ENCODE results near the gene NCMAP. TPM values are rescaled to one million over a fixed set of nuclear protein-coding genes. Genes with fewer than 3 reads are reported as not detected.

Gene NCMAP
- total and polyA plus RNA-seq, 2 of the 4 experiments (the other 2 are of a cell fraction): not detected

DNA sequence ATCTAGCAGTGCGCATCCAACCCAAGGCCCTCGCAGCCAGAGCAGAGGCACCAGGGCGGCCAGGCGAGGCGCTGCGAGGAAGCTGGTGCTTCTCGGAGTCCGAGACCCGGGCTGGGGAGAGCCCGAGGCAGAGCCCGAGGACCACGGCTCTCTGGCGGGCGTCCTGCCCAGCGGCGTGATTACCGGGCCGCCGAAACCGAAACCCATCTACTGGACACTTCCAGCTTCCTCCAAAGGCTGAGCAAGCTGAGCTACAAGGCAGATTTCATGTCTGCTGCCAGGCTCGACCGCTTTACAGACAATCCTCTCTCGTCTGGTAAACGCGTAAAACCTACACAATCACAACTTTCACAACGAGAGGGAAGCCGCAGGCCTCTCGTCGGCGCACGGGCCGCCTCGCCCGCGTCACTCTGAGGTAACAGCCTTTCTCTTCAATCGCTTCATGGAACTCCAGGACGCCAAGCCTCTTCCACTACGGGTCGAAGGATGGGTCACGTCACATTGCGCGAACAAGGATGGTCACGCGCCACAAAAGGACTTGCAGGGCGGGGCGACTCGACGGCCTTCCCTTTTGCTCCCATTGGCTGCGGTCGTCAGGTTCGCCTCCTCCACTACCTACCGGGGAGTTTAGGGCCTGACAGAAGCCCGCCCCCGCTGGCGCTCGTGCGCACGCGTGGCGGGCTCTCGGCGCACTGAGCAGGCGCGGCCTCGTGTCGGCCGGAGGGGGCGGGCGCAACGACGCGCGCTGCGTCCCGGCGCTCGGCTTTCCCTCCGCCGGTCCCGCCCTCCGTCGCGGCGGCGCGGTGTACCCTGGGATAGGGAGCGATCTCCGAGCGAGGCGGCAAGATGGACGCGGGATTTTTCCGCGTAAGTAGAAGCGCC lies 86.8 kb downstream of the NCMAP start, which contains the start of gene SRRM1 (continued):
- TF ChIP-seq, protein P1, sequence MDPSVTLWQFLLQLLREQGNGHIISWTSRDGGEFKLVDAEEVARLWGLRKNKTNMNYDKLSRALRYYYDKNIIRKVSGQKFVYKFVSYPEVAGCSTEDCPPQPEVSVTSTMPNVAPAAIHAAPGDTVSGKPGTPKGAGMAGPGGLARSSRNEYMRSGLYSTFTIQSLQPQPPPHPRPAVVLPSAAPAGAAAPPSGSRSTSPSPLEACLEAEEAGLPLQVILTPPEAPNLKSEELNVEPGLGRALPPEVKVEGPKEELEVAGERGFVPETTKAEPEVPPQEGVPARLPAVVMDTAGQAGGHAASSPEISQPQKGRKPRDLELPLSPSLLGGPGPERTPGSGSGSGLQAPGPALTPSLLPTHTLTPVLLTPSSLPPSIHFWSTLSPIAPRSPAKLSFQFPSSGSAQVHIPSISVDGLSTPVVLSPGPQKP (IDR thresholded peaks at IDR 0.05; ENCODE audit: borderline replicate concordance, low read depth, low read length): no peak
- TF ChIP-seq CEBPB (IDR thresholded peaks at IDR 0.05; ENCODE audit: low read depth, low read length): peak; percentile 74
